ENCODE measurements around the gene SYNE2.

Gene SYNE2

DNA sequence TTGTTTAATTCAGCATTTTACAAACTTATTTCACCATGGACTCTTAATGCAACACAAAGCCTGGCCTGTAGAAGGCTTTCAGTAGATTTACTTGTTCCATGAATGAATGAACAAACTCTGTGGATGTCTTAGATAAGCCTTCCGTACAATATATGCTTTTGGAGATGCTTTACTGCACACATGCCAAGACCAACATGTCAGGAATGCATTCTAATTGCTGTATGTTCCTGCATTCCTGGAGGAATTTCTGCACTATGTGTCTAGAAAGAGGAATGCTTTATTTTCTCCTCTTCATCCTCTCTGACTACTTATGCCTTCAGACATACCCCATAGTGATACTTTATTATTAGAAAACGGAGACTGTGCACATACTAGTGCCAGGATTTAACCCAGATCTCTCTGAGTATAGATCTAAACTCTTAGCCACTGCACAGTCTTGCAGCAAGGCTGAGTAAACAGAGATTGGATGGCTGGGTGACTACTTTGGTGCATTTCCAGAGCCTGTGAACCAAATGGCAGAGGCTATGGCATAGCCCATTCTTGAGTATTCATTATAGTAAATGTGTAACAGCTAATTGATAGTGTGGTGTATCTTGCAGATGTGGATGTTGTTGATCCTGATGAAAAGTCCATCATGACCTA, 108.2 kb downstream of the SYNE2 start:
- no peak for DNase-seq (ENCODE audit: low read depth in 2 of 2)

GRCh38 chr14:63962906-63963305, 110.1 kb downstream of the SYNE2 start:
- no peak for DNase-seq (ENCODE audit: low read depth in 2 of 2)

DNA sequence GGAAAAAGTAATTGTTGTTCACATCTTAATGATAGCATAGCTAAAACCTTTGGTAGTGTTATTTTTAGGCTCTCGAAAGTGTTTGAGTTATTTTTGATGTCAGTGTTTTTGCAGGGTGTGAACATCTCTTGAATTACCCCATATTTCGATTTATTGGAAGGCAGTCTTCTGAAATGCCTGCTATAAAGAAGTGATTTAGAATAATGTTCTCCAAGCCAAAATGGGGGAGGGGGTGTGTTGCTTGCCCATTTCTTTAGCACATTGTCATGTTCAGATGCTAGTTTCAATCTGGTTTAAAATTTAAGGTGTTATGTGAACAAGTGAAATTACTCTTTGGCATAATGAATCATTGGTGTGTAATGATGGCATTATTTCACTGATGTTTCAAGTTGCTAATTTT, 110.6 kb downstream of the SYNE2 start:
- DNase-seq (ENCODE audit: low read depth in 2 of 2), result no peak

DNA sequence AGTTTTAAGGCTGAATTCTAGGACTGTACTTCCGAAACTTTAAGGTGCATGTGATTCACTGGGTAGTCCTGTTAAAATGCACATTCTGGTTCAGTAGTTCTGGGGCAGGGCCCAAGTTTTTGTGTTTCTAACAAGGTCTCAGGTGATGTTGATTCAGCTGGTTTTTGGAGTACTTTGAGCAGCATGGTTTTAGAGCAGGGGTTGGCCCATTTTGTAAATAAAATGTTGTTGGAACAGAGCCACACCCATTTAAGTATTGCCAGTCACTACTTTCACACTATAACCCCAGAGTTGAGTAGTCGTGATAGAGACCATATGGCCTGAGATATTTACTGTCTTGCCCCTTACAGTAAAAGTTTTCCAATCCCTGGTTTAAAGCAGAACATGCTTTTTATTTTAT, 111.3 kb downstream of the SYNE2 start:
- no peak for DNase-seq (ENCODE audit: low read depth in 2 of 2)

GRCh38 chr14:63966407-63966806, 113.6 kb downstream of the SYNE2 start:
- no peak for DNase-seq (ENCODE audit: low read depth in 2 of 2)

- no peak for DNase-seq (ENCODE audit: low read depth in 2 of 2)
Observed at GRCh38 chr14:63972323-63972932, 119.6 kb downstream of the SYNE2 start.

GRCh38 chr14:63974176-63974575, 121.4 kb downstream of the SYNE2 start:
- no peak for DNase-seq (ENCODE audit: low read depth in 2 of 2)

DNA sequence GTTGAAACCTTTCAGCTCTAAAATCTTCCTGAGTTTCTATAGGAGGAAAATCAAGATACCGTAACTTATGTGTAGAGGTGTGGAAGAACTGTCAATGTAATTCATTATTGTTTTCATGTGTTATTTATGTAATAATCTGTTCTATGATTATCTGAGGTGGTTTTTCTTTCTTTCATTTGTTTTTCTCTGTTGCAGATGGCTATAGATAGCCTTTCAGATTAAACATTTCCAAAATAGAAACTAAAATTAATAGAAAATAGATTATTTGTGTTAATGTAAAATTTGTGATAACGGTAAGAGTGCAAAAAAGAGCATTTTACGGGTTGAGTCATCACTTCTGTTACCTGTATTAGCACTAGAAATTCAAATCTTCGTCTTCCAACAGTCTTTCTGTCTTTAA, 128.8 kb downstream of the SYNE2 start:
- no peak for DNase-seq (ENCODE audit: low read depth in 2 of 2)

GRCh38 chr14:63982156-63982555, 129.4 kb downstream of the SYNE2 start:
- no peak for DNase-seq (ENCODE audit: low read depth in 2 of 2)

GRCh38 chr14:63982629-63983028, 129.8 kb downstream of the SYNE2 start:
- DNase-seq (ENCODE audit: low read depth in 2 of 2), result no peak

DNA sequence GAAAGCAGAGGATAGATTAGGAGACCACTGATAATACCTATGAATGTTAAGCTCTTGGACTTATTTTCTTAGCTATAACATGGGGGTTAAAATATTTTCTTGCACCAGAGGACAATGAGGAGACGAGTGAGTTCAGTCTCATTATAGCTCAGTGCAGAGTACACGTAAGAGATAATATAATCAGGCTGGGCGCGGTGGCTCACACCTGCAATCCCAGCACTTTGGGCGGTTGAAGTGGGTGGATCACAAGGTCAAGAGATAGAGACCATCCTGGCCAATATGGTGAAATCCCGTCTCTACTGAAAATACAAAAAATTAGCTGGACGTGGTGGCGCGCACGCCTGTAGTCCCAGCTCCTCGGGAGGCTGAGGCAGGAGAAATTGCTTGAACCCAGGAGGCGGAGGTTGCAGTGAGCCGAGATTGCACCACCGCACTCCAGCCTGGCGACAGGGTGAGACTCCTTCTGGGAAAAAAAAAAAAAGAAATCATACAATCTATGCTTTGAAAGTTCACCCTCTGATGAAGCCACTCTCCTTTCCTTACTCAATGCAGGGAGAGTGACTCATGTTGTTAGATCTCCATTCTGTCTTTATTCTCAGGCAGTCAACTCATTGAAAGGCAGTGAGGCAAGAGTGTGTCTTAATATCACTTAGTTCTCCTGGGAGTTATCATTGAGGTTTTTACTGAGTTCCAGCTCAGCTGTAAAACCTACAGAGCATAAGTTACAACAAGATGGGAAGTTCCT, 134.2 kb downstream of the SYNE2 start:
- DNase-seq (ENCODE audit: low read depth in 2 of 2), result no peak

GRCh38 chr14:63988579-63988978, 135.8 kb downstream of the SYNE2 start:
- no peak for DNase-seq (ENCODE audit: low read depth in 2 of 2)

DNA sequence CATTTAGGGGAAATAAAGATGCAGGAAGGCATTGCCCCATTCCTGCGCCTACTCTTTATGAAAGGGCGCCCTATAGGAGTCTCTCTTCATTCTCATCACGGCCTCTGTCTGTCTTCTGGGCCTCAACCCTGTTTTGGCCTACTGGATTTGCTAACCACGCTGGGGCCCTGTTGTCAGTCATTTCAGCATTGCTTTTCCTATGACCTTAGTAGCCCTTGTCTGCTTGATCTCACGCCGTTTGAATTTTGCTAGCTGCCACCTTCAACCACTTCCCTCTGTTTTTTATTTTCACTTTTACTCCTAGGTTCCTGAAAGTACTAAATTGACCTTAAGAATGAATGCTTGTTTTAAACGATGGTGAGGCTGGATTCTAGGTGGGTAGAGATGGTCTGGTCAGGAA, 139.0 kb downstream of the SYNE2 start:
- DNase-seq (ENCODE audit: low read depth in 2 of 2), result no peak

- DNase-seq (ENCODE audit: low read depth in 2 of 2), result no peak
Observed at GRCh38 chr14:63992858-63993257, 140.1 kb downstream of the SYNE2 start.

DNA sequence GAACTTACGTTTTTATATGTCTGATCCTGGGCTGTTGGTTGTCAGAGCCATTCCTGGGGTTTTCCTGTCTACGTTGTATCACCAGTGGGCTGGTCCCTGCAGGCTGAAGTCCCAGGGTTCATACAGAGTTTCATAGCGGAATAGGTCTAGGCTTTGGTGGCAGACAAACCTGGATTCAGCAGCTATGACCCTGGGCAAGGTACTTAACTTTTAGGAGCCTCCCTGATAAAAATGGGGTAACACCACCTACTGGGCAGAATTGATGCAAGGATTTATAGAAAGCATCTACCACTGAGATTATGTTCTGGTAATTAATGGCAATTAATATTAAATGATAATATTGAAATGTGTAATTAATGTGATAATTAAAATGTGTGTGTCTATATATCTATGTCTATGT, 141.2 kb downstream of the SYNE2 start:
- no peak for DNase-seq (ENCODE audit: low read depth in 2 of 2)

DNA sequence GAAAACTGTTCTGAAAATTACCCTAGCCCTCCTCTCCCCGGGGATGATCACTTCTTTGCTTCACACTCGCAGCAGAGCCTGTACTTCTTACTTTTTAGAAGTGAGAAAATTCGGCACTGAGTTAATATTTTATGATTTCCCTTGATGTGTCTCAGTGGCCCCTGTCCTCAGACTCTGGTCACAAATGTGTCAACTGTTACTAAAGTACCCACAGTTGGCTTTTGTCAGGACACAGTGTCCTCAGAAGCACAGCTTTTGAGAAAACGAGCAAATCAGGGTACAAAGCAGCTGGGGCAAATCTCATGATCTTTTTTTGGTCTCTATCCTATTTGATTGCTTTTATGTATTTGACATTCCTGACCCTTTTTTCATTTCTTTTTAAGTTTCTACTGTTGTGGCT, 142.5 kb downstream of the SYNE2 start:
- DNase-seq (ENCODE audit: low read depth in 2 of 2), result no peak

DNA sequence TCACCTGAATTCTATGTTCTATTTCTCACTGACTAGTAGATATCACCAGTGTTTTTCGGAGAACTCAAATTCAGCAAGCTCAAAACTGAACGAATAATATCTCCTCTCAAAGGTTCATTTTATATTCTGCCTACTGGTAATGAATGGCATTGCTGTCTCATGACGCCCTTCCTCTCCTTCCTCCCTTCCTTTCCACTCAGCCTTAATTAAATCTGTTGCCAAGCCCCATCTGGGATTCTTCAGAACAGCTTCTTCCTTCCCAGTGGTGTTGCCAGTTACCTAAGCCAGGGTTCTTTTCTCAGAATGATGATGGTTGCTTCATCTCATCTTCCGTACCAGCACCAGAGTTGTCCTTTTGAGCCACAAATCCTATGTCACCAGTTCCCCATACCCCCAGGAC, 143.2 kb downstream of the SYNE2 start:
- DNase-seq (ENCODE audit: low read depth in 2 of 2), result no peak

DNA sequence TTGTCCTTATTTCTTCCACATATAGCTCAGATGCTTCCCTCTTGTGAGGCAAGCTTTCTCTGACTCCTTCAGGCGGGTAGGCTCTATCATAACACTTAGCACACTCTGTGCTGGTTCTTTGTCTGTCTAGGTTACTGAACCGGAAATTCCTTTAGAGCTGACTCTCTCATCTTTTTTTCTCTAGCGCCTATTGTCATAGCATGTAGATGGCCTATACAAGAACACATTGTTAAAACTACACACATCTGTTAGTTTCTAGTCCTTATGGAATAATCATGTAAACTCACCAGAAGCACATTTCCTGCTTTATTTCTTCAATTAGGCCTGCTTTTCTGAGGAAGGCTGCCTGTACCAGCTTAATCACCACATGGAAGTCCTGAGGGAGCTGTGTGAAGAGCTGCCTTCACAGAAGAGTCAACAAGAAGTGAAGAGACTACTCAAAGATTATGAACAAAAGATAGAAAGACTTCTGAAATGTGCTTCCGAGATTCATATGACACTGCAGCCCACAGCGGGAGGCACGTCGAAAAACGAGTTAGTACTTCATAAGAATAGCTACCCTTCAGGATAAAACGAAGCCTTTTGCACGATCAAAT, 143.9 kb downstream of the SYNE2 start:
- DNase-seq (ENCODE audit: low read depth in 2 of 2), result no peak

DNA sequence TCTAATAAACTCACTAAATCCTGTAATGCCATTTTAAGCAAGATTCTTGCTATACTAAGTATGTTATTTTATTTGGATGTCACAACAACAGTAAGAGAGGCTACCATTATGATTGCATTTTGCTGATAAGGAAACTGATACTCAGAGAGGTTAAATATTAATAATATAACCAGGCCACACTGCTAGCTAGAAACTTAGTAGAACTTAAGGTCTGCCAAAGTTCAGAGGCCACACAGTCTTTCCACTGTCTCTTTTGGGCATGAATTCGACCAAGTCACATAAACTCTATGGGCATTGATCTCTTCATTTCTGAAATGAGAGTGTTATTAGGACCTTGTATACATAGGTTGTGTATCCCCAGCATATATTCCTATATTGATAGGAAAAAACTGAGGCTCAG, 147.9 kb downstream of the SYNE2 start:
- no peak for DNase-seq (ENCODE audit: low read depth in 2 of 2)

- no peak for DNase-seq (ENCODE audit: low read depth in 2 of 2)
Observed at GRCh38 chr14:64005822-64006221, 153.0 kb downstream of the SYNE2 start.

GRCh38 chr14:64008016-64008415, 155.2 kb downstream of the SYNE2 start:
- no peak for DNase-seq (ENCODE audit: low read depth in 2 of 2)

DNA sequence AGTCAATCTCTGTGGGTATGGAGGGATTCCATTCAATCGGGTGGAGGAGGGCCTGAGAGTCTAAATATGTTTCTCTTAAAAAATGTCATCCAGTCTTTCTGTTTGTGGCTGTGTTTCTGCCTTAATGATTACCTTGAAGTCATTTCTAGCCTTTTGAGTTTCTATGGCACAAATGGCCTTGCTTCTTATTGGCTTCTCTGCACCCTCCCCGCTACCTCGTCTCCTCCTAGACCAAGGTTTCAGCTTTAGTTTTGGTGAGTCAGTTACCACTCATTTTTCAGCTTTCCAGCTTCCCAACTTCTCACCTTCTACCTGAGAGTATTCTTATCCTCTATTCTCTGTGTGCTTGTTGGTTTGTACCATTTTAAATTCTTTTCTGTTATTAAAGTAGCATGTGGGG, 159.2 kb downstream of the SYNE2 start:
- DNase-seq (ENCODE audit: low read depth in 2 of 2), result no peak

- no peak for DNase-seq (ENCODE audit: low read depth in 2 of 2)
Observed at GRCh38 chr14:64012720-64013119, 159.9 kb downstream of the SYNE2 start.

All from stimulated activated CD8-positive, alpha-beta memory T cell treated with anti-CD3 and anti-CD28 coated beads, Interleukin-7, amount 100 ng/mL, for 4 hours (primary cell).